HG02981 (cell line): ENCODE measurements around the gene MIB2.
"Not testable (repeated sequence)": the region's sequence is repeated elsewhere in the genome, so short reads cannot be mapped to it uniquely, and the experiment has no call there.

Experiments
- ATAC-seq: cut with Tn5 transposase; IDR thresholded peaks from one replicate; pipeline ENCODE4 v1.9.1; 2021; ENCODE audit warnings: mild to moderate bottlenecking, moderate library complexity; ENCODE audit not compliant: unreplicated experiment

The MIB2 gene

DNA sequence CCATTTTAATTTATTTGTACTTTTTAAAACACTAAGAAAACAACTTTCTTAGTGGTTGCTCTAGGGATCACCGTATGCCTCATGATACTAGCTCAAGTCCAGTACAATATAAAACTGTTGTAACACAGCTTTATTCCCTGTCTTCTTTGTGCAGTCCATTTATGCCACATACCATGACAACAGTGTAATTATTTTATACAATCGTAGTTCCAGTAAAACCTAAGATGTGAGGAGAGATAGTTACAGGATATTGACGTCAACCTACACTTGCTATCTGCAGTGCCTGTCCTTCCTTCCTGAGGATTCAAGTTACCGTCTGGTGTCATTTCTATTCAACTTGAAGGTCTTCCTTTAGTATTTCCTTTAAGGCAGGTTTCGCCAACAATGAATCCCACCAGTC is 31.0 kb downstream of the MIB2 start:
- not testable (repeated sequence) for ATAC-seq

DNA sequence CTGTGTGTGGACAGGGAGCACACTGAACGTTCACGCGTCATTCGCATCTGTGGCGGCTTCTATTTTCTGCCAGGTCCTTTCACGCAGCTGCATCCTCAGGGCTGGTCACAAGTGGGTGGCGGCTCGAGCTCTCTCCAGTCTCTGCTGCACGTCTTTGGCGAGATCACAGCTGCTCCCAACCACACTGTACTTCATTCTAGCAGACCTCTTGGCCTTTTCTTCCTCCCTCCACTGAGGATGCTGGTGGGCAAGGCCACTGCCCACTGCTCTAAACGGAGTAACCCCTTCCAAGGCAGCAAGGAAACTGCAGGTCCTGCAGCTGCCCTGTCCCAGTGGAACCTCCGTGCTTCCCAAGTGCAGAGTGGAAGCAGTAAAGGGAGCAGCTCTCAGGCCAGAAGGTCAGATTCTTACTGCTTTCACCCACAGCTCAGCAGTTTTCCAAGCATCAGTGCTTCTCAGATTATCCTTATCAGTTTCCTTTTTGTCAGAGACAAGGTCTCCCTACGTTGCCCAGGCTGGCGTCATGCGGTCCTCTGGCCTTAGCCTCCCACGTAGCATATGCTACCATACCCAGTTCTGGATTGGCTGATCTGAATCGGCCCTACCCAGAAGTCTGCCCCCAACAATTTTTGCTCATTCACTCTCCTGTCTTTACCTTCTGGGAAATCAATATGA is 32.4 kb downstream of the MIB2 start:
- not testable (repeated sequence) for ATAC-seq

DNA sequence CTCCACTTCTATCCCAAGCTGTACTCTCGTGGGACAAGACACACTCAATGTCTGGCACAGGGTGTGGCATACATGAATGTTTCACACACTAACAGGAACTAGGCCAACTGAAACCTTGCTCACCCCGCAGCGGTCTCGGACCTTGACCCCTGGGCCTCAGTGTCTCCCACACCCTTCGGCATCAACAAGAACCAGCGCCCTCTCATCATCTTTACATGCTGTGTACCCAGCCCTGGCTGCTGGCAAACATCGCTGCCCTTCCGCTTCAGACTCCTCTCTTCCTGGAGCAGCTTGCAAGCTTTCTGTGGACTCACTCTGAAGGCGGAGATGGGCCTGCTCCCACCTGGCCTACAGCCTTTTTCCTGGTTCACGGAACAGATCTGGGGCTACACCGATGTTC is 33.0 kb downstream of the MIB2 start:
- ATAC-seq, result not testable (repeated sequence)

DNA sequence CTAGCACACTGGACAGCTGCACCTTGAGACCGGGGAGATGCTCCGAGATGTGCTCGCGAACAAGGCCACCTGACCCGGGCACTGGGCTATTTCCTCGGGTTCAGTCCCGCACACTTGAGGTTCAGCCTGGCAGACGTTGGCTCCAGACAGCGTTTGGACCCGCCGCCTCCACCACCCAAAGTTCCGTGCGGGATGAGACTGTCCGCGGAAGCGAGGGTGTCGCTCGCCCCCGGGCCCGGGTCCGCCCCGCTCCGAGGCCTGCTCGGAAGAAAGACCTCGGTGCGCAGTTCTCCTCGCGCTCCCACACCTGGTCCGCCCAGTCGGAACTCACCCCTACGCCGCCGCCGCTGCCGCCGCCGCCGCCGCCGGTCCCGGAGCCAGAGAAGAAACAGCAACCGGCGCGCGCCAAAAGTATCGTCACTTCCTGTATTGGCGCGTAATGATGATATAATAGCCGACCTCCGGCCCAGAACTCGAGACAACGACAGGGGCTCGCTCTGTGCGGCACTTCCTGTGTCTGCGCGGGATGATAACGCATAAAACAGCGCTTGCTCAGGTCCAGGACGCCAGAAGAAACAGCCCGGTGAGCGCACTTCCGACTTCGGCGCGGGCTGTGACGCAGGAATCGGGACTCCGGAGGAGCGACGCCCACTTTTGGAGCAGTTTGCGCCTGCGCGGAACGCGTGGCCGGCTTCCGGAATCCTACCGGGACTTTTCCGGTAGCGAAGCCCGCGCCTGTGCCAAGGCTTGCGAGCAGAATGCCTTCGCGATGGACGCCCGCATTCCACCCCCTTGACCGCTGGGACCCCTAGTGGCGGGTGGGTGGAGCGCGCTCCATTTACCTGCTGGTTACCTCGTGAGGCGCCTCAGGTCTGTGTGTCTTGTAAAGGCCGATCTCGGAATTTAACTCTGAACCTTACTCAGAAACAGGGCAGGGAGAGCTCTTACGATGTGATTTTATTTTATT is 43.6 kb downstream of the MIB2 start, which contains the start of gene CDK11B:
CDK11B (minus strand) TSS at position 422 of the 967 bp plus-strand sequence. CDS start 1,519 bp downstream, outside the sequence.
- peak; percentile 84 for ATAC-seq

DNA sequence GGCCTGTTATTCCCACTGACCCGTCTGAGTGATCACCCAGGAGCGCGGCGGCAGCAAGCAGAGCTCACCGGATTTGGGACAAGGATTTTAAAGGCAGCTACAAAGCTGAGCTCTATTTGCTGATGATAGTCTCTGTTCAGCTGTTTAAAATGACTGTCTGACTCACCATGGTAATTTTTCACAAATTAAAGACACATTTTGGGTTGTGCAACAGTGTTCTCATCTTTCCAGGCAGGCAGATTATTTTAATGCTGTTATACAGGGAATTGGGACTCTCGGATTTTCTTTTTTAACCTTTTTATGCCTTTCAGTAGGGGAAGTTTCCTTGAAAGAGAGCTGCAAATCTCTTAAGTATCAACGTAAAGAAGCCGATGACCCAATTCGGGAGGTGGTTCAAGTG is 47.1 kb downstream of the MIB2 start:
- not testable (repeated sequence) for ATAC-seq

DNA sequence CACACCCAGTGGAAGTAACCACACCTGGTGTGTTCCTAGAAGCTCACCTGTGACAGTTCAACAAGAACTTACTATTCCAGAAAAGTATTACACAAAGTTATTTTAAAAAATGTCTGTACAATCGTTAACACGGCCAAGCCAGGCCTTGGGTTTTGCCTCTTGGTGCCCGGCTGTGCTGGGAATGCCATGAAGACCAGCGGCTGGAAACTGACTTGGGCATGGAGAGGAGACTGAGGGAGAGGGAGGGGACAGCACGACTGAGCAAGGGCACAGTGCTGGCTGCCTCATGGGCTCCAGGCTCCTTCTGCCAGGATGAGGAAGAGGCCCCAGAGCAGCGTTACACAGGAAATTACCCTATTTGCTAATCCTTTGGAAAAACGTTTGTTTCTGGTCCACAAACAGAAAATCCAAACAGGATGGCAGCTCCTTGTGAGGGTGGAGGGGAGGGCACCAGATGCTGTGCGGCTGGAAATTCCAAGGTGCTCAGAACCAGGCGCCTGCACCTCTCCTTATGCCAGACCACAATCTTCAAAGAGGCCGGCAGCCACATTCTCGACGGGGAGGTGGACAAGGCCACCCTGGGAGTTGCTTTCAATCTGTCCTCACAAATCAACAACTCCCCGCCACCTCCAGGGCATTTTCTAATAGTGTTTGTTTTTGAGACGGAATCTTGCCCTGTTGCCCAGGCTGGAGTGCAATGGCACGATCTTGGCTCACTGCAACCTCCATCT is 47.7 kb downstream of the MIB2 start:
- ATAC-seq, result not testable (repeated sequence)

DNA sequence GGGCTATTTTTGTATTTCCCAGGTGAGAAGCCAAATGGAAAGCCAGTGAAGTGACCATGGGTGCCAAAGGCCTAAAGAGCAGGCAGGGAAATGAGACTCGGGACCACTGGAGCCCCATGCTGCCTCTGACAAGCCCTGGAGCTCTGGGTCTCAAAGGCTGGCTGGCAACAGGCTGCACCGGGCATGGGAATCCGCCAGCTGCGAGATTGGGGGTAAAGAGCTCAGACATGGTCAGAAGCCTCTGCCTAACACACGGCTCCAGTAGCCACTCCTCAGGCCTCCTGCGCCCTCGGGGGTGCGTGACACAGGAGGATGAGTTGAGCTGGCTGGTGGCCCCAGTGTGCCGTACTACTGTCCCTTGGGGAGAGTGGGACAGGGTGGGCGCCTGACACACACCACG is 49.0 kb downstream of the MIB2 start:
- ATAC-seq, result not testable (repeated sequence)

DNA sequence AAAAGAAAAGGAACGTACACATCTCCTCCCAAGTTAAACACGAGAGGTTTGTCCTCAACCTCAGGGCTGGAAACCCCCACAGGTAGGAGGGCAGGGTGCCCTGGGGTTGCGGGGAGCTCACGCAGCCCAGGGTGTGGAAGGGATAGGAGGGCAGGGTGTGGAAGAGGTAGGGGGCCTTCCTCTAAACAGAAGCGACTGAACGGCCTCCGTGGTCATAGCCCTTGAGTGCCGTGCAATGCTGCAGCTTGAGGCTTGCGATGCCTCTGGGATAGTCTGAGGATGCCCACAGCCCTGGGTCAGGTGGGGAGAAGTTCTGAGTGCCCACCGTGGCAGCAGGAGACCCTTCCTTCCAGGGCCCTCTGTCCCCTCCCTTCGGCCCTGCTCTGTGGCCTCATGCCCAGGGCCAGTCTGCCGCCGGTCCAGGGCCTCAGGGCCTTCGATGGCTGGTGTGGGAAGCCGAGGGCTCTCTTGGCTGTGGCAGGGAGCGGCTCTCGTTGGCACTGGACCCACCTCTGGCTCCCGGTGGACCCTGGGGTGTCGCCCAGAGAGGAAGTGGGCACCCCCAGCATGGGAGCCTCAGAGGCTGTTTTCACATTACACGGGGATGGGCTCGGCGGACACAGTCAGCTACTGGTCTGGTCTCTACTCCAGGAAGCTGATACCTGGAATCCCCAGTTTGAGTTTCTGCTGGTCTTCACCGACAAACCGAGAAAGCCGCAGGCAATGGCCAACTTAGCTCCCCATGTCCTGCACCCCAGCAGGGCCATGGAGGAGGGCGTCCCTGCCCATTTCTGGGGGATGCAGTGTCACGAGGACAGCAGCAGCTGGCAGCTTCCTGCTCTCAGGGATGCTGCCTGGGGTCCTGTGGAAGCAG is 49.9 kb downstream of the MIB2 start:
- no peak for ATAC-seq

DNA sequence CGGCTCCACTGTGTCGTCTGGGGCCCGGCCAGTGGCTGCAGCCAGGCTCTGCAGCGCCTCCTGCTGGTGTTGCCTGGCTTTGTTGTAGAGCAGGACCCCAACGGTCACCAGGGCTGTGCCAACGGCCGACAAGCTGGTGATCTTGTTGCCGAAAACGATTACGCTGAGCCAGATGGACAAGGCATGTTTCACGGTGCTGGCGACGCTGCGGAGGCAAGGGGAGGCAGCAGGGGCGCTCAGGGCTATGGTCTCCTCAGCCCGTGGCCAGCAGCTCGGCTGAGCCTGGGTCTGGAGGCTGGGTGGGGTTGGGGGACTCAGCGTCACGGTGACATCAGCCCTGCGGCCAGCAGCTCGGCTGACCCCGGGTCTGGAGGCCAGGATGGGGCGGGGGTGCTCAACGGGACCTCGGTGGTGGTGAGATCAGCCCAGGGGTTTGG is 50.5 kb downstream of the MIB2 start:
- no peak for ATAC-seq

DNA sequence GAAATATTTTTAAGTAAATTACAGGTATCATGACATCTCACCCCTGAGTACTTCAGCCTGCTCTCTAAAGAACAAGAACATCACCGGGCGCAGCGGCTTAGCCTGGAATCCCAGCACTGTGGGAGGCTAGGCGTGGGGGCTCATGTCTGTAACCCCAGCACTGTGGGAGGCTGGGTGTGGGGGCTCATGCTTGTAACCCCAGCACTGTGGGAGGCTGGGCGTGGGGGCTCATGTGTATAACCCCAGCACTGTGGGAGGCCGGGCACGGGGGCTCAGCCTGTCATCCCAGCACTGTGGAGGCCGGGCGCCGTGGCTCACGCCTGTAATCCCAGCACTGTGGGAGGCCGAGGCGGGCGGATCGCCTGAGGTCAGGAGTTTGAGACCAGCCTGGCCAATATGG is 51.2 kb downstream of the MIB2 start:
- ATAC-seq, result no peak

DNA sequence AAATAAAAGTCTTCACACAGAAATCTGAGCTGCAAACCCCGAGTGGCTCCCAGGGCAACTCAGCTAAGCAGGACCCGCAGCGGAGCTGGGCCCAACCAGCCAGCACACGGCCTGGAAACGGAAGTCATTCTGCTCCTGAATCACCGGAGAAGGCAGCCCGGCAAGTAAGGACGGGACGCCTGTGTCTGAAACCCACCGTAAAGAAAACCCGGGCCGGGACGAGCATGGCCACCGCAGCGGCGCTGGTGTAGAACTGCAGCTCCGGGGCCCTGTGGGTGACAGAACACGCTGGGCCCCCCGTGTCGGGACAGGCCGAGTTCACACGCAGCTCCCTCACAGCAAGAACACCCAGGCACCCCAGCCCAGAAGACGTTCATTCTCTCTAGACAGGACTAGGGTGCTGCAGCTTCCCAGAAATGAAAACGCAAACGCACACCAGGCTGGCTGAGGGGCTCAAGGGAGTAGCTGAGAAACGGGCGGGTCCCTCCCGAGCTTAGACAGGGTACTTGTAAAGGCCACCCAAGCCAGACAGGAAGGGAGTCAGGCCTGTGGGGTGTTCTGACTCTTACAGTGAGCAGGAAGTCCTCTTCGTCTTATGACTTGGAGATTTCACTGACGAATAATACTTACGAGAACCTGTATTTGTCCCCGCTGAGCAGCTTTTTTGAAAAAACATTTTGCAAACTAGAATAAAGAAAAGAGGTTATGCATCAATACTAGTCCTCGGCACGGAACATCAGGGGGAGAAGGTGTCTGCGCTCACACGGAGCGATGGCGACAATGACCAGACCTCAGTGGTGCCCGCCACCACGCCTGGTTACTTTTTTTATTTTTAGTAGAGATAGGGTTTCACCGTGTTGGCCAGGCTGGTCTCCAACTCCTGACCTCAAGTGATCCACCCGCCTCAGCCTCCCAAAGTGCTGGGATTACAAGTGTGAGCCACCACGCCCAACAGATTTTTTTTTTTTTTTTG is 54.5 kb downstream of the MIB2 start:
- no peak for ATAC-seq

DNA sequence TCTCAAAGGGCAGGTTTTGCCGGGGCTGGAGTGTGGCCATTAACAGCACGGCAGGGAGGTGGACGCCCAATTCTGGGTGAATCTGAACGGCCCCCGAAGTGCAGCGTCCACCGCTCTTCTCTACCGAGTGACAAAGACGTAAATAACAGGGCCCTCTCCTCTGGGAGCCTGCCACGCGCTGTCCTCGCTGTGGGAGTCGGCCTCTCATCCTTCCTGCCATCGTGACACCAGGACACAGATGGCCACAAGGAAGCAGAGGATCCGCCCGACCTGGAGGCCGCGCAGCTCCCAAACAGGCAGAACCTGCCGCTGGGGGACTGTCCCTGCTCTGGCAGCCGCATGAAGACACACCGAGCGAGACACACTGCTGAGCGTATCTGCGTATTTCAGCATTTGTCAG is 55.6 kb downstream of the MIB2 start:
- no peak for ATAC-seq

DNA sequence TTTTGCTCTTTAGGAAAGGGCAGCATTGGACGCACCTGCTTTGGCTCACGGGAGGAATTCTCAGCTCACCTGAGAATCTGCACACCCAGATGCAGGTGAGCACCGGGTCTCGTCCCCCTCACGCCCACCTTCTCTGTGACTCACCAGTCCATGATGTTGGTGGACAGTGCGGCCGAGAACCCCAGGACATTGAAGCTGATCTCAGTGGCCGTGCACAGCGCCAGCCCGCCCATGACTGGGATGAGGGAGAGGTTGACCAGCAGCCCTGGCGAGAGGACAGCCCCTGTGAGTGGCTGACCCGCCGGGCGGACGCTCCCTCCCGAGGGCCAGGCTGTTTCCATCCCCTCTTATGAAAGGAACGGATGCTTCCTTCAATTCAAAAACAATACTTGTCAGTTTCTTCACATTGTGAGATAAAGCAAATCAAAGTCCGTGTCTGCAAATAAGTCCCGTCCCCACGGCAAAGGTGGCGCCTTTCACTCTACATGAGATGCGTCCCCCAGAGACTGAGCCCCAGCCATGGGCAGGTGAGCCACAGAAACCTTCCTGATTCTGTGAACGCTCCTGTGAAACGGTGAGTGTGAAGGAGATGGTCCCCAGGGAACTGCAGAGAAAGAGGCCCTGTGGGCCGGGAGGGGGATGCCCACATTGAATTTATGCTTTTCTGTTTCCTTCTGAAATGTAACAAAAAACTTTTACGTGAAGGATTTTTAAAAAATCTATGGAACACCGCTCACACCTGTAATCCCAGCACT is 56.2 kb downstream of the MIB2 start:
- no peak for ATAC-seq

DNA sequence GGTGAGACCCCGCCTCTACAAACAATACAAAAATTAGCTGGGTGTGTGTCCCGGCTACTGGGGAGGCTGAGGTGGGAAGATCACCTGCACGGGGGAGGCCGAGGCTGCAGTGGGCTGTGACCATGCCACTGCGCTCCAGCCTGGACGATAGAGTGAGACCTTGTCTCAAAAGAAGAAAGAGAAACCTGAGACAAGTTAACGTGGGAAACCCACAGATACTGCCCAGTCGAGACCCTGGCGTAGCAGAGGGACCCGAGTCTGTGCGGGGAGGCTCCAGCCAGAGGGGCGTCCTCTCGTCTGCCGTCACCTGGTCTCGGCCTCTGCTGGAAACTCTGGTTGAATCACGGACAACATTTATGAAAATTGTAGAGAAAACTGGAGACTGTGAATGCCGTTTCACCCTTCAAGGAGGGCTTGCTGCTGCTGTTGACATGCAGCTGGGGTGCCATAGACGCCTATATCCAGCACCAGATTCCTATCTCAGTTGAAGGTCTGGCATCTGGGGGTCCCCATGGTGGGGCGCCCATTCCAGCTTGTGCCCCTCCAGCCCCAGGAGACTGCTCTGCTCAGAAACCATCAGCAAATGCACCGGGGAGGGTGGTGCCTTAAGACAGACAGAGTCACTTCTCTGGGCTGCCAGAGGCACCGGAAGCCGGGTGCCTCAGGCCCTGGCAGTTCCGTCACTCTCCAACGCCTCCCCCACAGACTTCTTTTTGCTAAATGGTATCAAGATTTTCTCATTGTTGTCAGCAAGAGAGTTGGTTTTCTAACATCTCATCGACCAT is 57.1 kb downstream of the MIB2 start:
- ATAC-seq, result no peak

DNA sequence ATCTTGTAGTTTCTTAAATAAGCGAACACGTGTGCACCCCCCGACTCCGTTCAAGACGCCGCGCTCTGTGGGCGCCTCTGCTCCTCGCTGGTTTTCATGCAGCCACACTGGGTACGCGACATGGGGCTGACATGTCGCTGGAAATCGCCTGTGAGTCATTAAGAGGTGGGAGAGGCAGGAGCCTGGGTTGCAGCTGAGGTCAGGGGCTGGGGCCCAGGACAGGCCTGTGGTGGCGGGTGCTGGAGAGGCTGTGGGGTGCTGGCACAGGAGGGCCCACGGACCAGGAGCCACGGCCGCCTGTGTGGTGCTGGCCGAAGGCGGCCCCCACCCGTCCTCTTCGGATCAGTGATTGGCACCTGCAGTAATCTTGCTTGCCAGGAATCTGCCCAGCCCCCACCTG is 59.5 kb downstream of the MIB2 start:
- ATAC-seq, result not testable (repeated sequence)

DNA sequence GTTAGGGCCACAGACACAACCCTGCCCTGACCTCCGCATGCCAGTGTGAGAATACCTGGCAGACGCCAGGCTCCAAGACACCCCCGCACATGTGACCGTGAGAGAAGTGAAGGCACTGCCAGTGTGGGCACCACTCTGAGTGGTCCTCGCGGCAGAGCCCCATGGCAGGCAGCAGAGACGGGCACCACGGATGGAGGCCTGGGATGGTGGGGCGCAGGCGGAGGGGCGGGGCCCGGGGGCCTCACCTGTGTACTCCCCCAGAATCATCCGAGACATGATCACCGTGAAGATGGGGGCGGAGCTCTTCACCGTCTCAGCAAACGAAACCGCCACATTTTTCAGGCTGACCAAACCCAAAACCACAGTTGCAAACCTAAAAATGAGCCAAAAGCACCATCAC is 59.9 kb downstream of the MIB2 start:
- not testable (repeated sequence) for ATAC-seq

DNA sequence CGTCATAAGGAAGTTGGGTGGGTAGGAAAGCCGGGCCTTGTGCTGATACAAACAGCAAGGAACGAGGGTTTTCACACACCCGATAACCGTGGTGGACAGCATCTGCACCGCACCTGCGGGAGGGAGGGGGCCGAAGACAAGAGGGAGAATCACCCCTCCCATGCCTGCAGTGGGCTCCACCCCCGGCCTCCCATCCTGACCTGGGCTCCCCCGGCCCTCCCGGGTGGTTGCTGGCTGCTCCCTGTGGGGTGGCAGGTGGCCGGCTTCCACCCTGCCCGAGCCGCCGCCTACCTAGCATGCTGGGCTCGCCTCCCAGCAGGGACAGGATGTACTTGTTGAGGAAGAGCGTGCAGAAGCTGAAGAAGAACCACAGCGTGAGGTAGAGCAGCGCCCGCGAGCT is 60.8 kb downstream of the MIB2 start:
- not testable (repeated sequence) for ATAC-seq
